HEK293T (cell line): ENCODE data around the gene POLR2L.

Source experiments
- ARNT ChIP-seq: fragments of 450-650 bp; IDR thresholded peaks from 2 replicates; pipeline ENCODE4 v1.6.1; 2017; ENCODE audit warnings: mild to moderate bottlenecking
- CTBP1 ChIP-seq: fragments of 450-650 bp; IDR thresholded peaks from 2 replicates; pipeline ENCODE4 v1.6.1; 2016; ENCODE audit warnings: borderline replicate concordance
- FOXA1 ChIP-seq: fragments of 450-650 bp; IDR thresholded peaks from 2 replicates; pipeline ENCODE4 v1.6.1; 2016; ENCODE audit warnings: mild to moderate bottlenecking
- FOXK2 ChIP-seq: fragments of 450-650 bp; IDR thresholded peaks from 2 replicates; pipeline ENCODE4 v1.6.1; 2016; ENCODE audit warnings: mild to moderate bottlenecking
- FOXM1 ChIP-seq: fragments of 450-650 bp; IDR thresholded peaks from 2 replicates; pipeline ENCODE4 v1.6.1; 2017; ENCODE audit warnings: mild to moderate bottlenecking, borderline replicate concordance
- HDGF ChIP-seq: fragments of 450-650 bp; IDR thresholded peaks from 2 replicates; pipeline ENCODE4 v1.6.1; 2017; ENCODE audit warnings: antibody characterized with exemption, borderline replicate concordance
- L3MBTL2 ChIP-seq: fragments of 450-650 bp; conservative IDR thresholded peaks from 2 replicates; pipeline ENCODE4 v1.6.1; 2016; ENCODE audit warnings: mild to moderate bottlenecking
- NFRKB ChIP-seq: fragments of 450-650 bp; IDR thresholded peaks from 2 replicates; pipeline ENCODE4 v1.6.1; 2016; ENCODE audit warnings: mild to moderate bottlenecking, moderate library complexity
- SP1 ChIP-seq: fragments of 450-650 bp; IDR thresholded peaks from 2 replicates; pipeline ENCODE4 v1.6.1; 2017
- SUZ12 ChIP-seq: fragments of 450-650 bp; IDR thresholded peaks from 2 replicates; pipeline ENCODE4 v1.6.1; 2016; ENCODE audit warnings: mild to moderate bottlenecking
- TARDBP ChIP-seq: fragments of 450-650 bp; IDR thresholded peaks from 2 replicates; pipeline ENCODE4 v1.6.1; 2016

GRCh38 chr11:859394-860131 is 17.2 kb upstream of the POLR2L start:
- TF ChIP-seq FOXM1 = no peak
- TF ChIP-seq ARNT = no peak
- no peak for TF ChIP-seq FOXK2
- TF ChIP-seq HDGF = no peak
- no peak for TF ChIP-seq SP1
- TF ChIP-seq L3MBTL2 = no peak
- TF ChIP-seq TARDBP = no peak
- no peak for TF ChIP-seq FOXA1
- no peak for TF ChIP-seq NFRKB
- no peak for TF ChIP-seq CTBP1
- TF ChIP-seq SUZ12 = no peak
